Mesendoderm (in vitro differentiated cells): ENCODE measurements around the gene MAPKAPK3.

Source experiments
- DNase-seq: peaks from one replicate; pipeline ENCODE4 v3.0.0; 2013
- H2AK5ac ChIP-seq: 2 replicates; pipeline ENCODE4 v1.6.1; 2013; ENCODE audit warnings: low read length, inconsistent platforms
- H2BK120ac ChIP-seq: 2 replicates; pipeline ENCODE4 v1.6.1; 2013; ENCODE audit warnings: low read depth, mild to moderate bottlenecking, low read length, moderate library complexity, mixed read lengths
- H2BK15ac ChIP-seq: replicated peaks from 2 replicates; pipeline ENCODE4 v1.6.1; 2013; ENCODE audit warnings: low read depth, mild to moderate bottlenecking, moderate library complexity
- H2BK5ac ChIP-seq: 2 replicates; pipeline ENCODE4 v1.6.1; 2013; ENCODE audit warnings: low read length, inconsistent platforms
- H3K18ac ChIP-seq: 2 replicates; pipeline ENCODE4 v1.6.1; 2013; ENCODE audit warnings: mild to moderate bottlenecking, low read length, mixed read lengths
- H3K23ac ChIP-seq: one replicate; pipeline ENCODE4 v1.6.1; 2013; ENCODE audit warnings: low read length
- H3K27ac ChIP-seq: 2 replicates; pipeline ENCODE4 v1.5.1; 2013; ENCODE audit warnings: low read depth, mild to moderate bottlenecking, inconsistent platforms, low read length, moderate library complexity
- H3K27me3 ChIP-seq: 2 replicates; pipeline ENCODE4 v1.6.1; 2013; ENCODE audit warnings: low read length, control low read depth, mild to moderate bottlenecking, inconsistent platforms; ENCODE audit not compliant: insufficient read depth, poor library complexity
- H3K36me3 ChIP-seq: 2 replicates; pipeline ENCODE4 v1.6.1; 2013; ENCODE audit warnings: low read length, inconsistent platforms; ENCODE audit not compliant: control insufficient read depth, insufficient read depth
- H3K4ac ChIP-seq: one replicate; pipeline ENCODE4 v1.6.1; 2013; ENCODE audit warnings: low read depth, mild to moderate bottlenecking, low read length, moderate library complexity
- H3K4me1 ChIP-seq: 2 replicates; pipeline ENCODE4 v1.6.1; 2013; ENCODE audit warnings: low read depth, low read length, inconsistent platforms; ENCODE audit not compliant: control insufficient read depth
- H3K4me2 ChIP-seq: 2 replicates; pipeline ENCODE4 v1.6.1; 2013; ENCODE audit warnings: low read length
- H3K4me3 ChIP-seq: 2 replicates; pipeline ENCODE4 v1.5.1; 2013; ENCODE audit warnings: mild to moderate bottlenecking, low read length
- H3K56ac ChIP-seq: one replicate; pipeline ENCODE4 v1.6.1; 2013; ENCODE audit warnings: low read length
- H3K79me1 ChIP-seq: 2 replicates; pipeline ENCODE4 v1.6.1; 2013; ENCODE audit warnings: low read length, inconsistent platforms
- H3K79me2 ChIP-seq: 2 replicates; pipeline ENCODE4 v1.6.1; 2013; ENCODE audit warnings: mild to moderate bottlenecking, low read length; ENCODE audit not compliant: control insufficient read depth, insufficient read depth
- H3K9ac ChIP-seq: 2 replicates; pipeline ENCODE4 v1.6.1; 2013; ENCODE audit warnings: low read length, inconsistent platforms
- H4K5ac ChIP-seq: one replicate; pipeline ENCODE4 v1.6.1; 2013; ENCODE audit warnings: low read length
- H4K8ac ChIP-seq: one replicate; pipeline ENCODE4 v1.6.1; 2013; ENCODE audit warnings: low read depth, mild to moderate bottlenecking, control low read depth, low read length, moderate library complexity
- WGBS: extraction: QIAGEN DNeasy Blood & Tissue Kit; methylation state at CpG from one replicate; pipeline ENCODE4 v1.1.7; 2013; ENCODE audit warnings: low lambda C conversion rate, missing lambda C conversion rate; ENCODE audit not compliant: insufficient coverage; ENCODE audit errors: extremely low coverage; 5-methylcytosine and 5-hydroxymethylcytosine counted together

Gene MAPKAPK3

GRCh38 chr3:50653937-50654595, 37.1 kb downstream of the MAPKAPK3 start:
- Histone ChIP-seq H3K23ac (no peak overlapping the region), H3K27me3 (no peaks in the 10 kb centered on the region), H4K8ac (no peak overlapping the region), H2AK5ac (no peak overlapping the region), H3K4me2 (no peak overlapping the region), H3K27ac (no peak overlapping the region), H3K18ac (no peak overlapping the region), H3K4ac (no peak overlapping the region), H2BK120ac (no peak overlapping the region), H2BK15ac (no peak overlapping the region), H3K79me1 (no peaks in the 10 kb centered on the region), H2BK5ac (no peak overlapping the region), H3K4me1 (peaks cover 9% of the 10 kb centered on the region), H3K56ac (no peak overlapping the region), H3K79me2 (no peaks in the 10 kb centered on the region), H3K36me3 (no peaks in the 10 kb centered on the region), H3K4me3 (no peak overlapping the region), H3K9ac (no peak overlapping the region), H4K5ac (no peak overlapping the region)
- no peak for DNase-seq
- no CpG with 5 or more reads among the region's 3 CpGs for WGBS

DNA sequence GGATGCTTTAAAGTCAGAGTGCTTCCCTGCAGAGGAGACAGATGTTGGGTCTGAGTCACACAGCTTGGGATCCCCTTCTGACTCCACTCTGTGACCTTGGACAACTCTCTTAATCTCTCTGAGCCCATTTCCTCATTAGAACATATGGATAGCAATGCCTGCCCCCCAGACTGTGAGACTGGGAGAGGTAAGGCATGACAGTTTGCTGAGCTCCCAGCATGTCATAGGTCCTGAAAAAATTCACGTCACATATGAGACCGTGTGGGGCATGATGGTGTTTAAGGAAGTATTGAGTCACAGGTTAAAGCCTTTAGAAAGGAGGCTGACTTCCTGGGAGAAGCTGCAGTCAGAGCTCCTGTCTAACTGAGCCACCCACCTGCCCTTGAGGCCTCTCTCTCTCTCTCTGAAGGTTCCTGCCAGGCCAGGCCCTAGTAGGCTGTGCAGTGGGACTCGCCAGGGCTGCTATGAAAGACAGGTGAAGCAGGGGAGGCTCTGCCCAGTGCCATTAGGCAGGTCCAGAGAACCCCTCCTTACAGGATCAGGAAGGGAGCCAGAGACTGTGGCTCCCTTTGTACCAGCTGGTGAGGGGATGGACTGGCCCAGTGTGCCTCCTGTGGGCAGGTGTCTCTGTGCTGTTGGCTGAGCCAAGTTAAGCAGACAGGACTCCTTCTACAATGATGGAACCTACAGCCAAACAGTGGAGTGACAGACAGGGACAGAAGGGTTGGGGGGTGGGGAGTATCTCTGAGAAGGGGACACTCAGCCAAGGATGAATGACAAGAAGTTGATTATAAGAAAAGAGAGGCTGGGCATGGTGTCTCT, 38.3 kb downstream of the MAPKAPK3 start:
- no peak overlapping the region for H3K4me3 ChIP-seq
- no peak overlapping the region for H2BK120ac ChIP-seq
- no peak overlapping the region for H3K56ac ChIP-seq
- H3K27ac ChIP-seq = no peak overlapping the region
- H2BK5ac ChIP-seq = no peak overlapping the region
- no peak overlapping the region for H4K5ac ChIP-seq
- no peak for DNase-seq
- no peak overlapping the region for H4K8ac ChIP-seq
- H3K79me2 ChIP-seq = no peaks in the 10 kb centered on the region
- H3K4me1 ChIP-seq = peaks cover 5% of the 10 kb centered on the region
- H3K18ac ChIP-seq = no peak overlapping the region
- H2BK15ac ChIP-seq = no peak overlapping the region
- no peaks in the 10 kb centered on the region for H3K36me3 ChIP-seq
- H2AK5ac ChIP-seq = no peak overlapping the region
- WGBS = no CpG with 5 or more reads among the region's 3 CpGs
- no peaks in the 10 kb centered on the region for H3K79me1 ChIP-seq
- no peak overlapping the region for H3K4ac ChIP-seq
- no peak overlapping the region for H3K4me2 ChIP-seq
- H3K23ac ChIP-seq = no peak overlapping the region
- no peaks in the 10 kb centered on the region for H3K27me3 ChIP-seq
- no peak overlapping the region for H3K9ac ChIP-seq

- Histone ChIP-seq H3K27me3 (no peaks in the 10 kb centered on the region), H3K27ac (no peak overlapping the region), H3K56ac (no peak overlapping the region), H3K4ac (no peak overlapping the region), H3K4me1 (peaks cover 5% of the 10 kb centered on the region), H4K5ac (no peak overlapping the region), H3K9ac (no peak overlapping the region), H3K23ac (no peak overlapping the region), H3K4me3 (no peak overlapping the region), H3K36me3 (no peaks in the 10 kb centered on the region), H3K18ac (no peak overlapping the region), H3K4me2 (no peak overlapping the region), H2BK15ac (no peak overlapping the region), H3K79me1 (no peaks in the 10 kb centered on the region), H2AK5ac (no peak overlapping the region), H4K8ac (no peak overlapping the region), H3K79me2 (no peaks in the 10 kb centered on the region), H2BK120ac (no peak overlapping the region), H2BK5ac (no peak overlapping the region)
- WGBS = no CpG with 5 or more reads among the region's 8 CpGs
- DNase-seq = peak; percentile 61
Observed at GRCh38 chr3:50656417-50657195, 39.7 kb downstream of the MAPKAPK3 start.

GRCh38 chr3:50657407-50657806, 40.5 kb downstream of the MAPKAPK3 start:
- no peak for DNase-seq
- H3K79me1 ChIP-seq = no peaks in the 10 kb centered on the region
- no peak overlapping the region for H4K5ac ChIP-seq
- no peak overlapping the region for H2BK5ac ChIP-seq
- WGBS = no CpG with 5 or more reads among the region's 5 CpGs
- H2BK120ac ChIP-seq = no peak overlapping the region
- H3K9ac ChIP-seq = no peak overlapping the region
- no peaks in the 10 kb centered on the region for H3K79me2 ChIP-seq
- no peak overlapping the region for H3K27ac ChIP-seq
- no peak overlapping the region for H2BK15ac ChIP-seq
- no peak overlapping the region for H4K8ac ChIP-seq
- H3K36me3 ChIP-seq = no peaks in the 10 kb centered on the region
- H3K4me1 ChIP-seq = peaks cover 2% of the 10 kb centered on the region
- H3K4me2 ChIP-seq = no peak overlapping the region
- H3K27me3 ChIP-seq = no peaks in the 10 kb centered on the region
- no peak overlapping the region for H2AK5ac ChIP-seq
- no peak overlapping the region for H3K56ac ChIP-seq
- H3K4me3 ChIP-seq = no peak overlapping the region
- no peak overlapping the region for H3K18ac ChIP-seq
- no peak overlapping the region for H3K23ac ChIP-seq
- H3K4ac ChIP-seq = no peak overlapping the region

GRCh38 chr3:50657816-50658215, 40.9 kb downstream of the MAPKAPK3 start:
- no peaks in the 10 kb centered on the region for H3K36me3 ChIP-seq
- H3K4me3 ChIP-seq = no peak overlapping the region
- no peak overlapping the region for H3K27ac ChIP-seq
- H2BK15ac ChIP-seq = no peak overlapping the region
- H2BK5ac ChIP-seq = no peak overlapping the region
- H3K4me1 ChIP-seq = no peaks in the 10 kb centered on the region
- H3K56ac ChIP-seq = no peak overlapping the region
- H2AK5ac ChIP-seq = no peak overlapping the region
- H3K4me2 ChIP-seq = no peak overlapping the region
- no peaks in the 10 kb centered on the region for H3K79me2 ChIP-seq
- H3K27me3 ChIP-seq = no peaks in the 10 kb centered on the region
- no peak overlapping the region for H4K5ac ChIP-seq
- H3K23ac ChIP-seq = no peak overlapping the region
- DNase-seq = no peak
- no peaks in the 10 kb centered on the region for H3K79me1 ChIP-seq
- no peak overlapping the region for H3K9ac ChIP-seq
- WGBS = no CpG with 5 or more reads among the region's 3 CpGs
- H3K18ac ChIP-seq = no peak overlapping the region
- H2BK120ac ChIP-seq = no peak overlapping the region
- no peak overlapping the region for H3K4ac ChIP-seq
- H4K8ac ChIP-seq = no peak overlapping the region
